Measurements from ENCODE around the gene NME5.
A peak's percentile ranks its signal among the peaks of the same experiment; 100 is the strongest.

The NME5 gene

GRCh38 chr5:138068742-138069600 lies 70.3 kb downstream of the NME5 start:
- H3K79me2 ChIP-seq (ENCODE audit: insufficient read depth, low read length) = no peaks in the 10 kb centered on the region
- H3K4me1 ChIP-seq (ENCODE audit: insufficient read depth, low read length, poor library complexity, severe bottlenecking) = no peaks in the 10 kb centered on the region
- peak overlapping the region; percentile 36; the same call in 1 of the 2 replicates for H2AFZ ChIP-seq (ENCODE audit: low read length)
- no peaks in the 10 kb centered on the region for H4K20me1 ChIP-seq (ENCODE audit: insufficient read depth, low read length, poor library complexity, severe bottlenecking)
- no peak overlapping the region for H3K4me2 ChIP-seq (ENCODE audit: low read depth, low read length, poor library complexity, severe bottlenecking)
- H3K4me3 ChIP-seq (ENCODE audit: low read length, poor library complexity, severe bottlenecking) = no peak overlapping the region
- peak; percentile 96 for TF ChIP-seq CTCF (conservative IDR thresholded peaks at IDR 0.05; ENCODE audit: low read length)
- no peak for TF ChIP-seq EZH2phosphoT487 (IDR thresholded peaks at IDR 0.05; ENCODE audit: borderline replicate concordance)
- no peaks in the 10 kb centered on the region for H3K9me2 ChIP-seq (replicated peaks; ENCODE audit: low read depth, low read length)
- H3K9me3 ChIP-seq (ENCODE audit: insufficient read depth, low read depth, low read length) = no peaks in the 10 kb centered on the region
- H3K27me3 ChIP-seq (ENCODE audit: insufficient read depth, low read length, poor library complexity, severe bottlenecking) = no peaks in the 10 kb centered on the region
- no peaks in the 10 kb centered on the region for H3F3A ChIP-seq (ENCODE audit: low read depth)
- H3K36me3 ChIP-seq (ENCODE audit: insufficient read depth, low read length) = no peaks in the 10 kb centered on the region
- no peak overlapping the region for H3K9ac ChIP-seq (ENCODE audit: low read depth, low read length, poor library complexity, severe bottlenecking)

- Histone ChIP-seq H4K20me1 (ENCODE audit: insufficient read depth, low read length, poor library complexity, severe bottlenecking) (no peaks in the 10 kb centered on the region), H3K4me3 (ENCODE audit: low read length, poor library complexity, severe bottlenecking) (no peak overlapping the region), H3K4me1 (ENCODE audit: insufficient read depth, low read length, poor library complexity, severe bottlenecking) (no peaks in the 10 kb centered on the region), H3F3A (ENCODE audit: low read depth) (no peaks in the 10 kb centered on the region), H3K27me3 (ENCODE audit: insufficient read depth, low read length, poor library complexity, severe bottlenecking) (no peaks in the 10 kb centered on the region), H3K36me3 (ENCODE audit: insufficient read depth, low read length) (no peaks in the 10 kb centered on the region), H3K79me2 (ENCODE audit: insufficient read depth, low read length) (no peaks in the 10 kb centered on the region), H3K9me3 (ENCODE audit: insufficient read depth, low read depth, low read length) (no peaks in the 10 kb centered on the region), H3K9me2 (replicated peaks; ENCODE audit: low read depth, low read length) (no peaks in the 10 kb centered on the region), H3K9ac (ENCODE audit: low read depth, low read length, poor library complexity, severe bottlenecking) (no peak overlapping the region), H3K4me2 (ENCODE audit: low read depth, low read length, poor library complexity, severe bottlenecking) (no peak overlapping the region), H2AFZ (ENCODE audit: low read length) (no peak overlapping the region)
- no peak for TF ChIP-seq CTCF (conservative IDR thresholded peaks at IDR 0.05; ENCODE audit: low read length)
- TF ChIP-seq EZH2phosphoT487 (IDR thresholded peaks at IDR 0.05; ENCODE audit: borderline replicate concordance) = no peak
These were observed 71.3 kb downstream of the NME5 start for GRCh38 chr5:138067945-138068344.
